SU-DHL-6 (cell line): ENCODE measurements around the gene ZNF519.
"Not testable (repeated sequence)": the region's sequence is repeated elsewhere in the genome, so short reads cannot be mapped to it uniquely, and the experiment has no call there.

ENCODE experiments used
- H2AFZ ChIP-seq: fragments of 200-600 bp; sonication (generic); 2 replicates; pipeline ENCODE4 v1.6.1; 2014; ENCODE audit warnings: low read depth, mild to moderate bottlenecking, moderate library complexity, mixed read lengths, antibody characterized with exemption, low read length; ENCODE audit not compliant: severe bottlenecking
- H3F3A ChIP-seq: fragments of 200-600 bp; shearing (Covaris generic); 2 replicates; pipeline ENCODE4 v1.6.0; 2016; ENCODE audit warnings: antibody characterized with exemption, mild to moderate bottlenecking; ENCODE audit not compliant: insufficient read depth
- H3K27ac ChIP-seq: fragments of 200-600 bp; sonication (generic); 2 replicates; pipeline ENCODE4 v1.5.1; 2016; ENCODE audit warnings: low read depth, mild to moderate bottlenecking, low read length, moderate library complexity, mixed read lengths
- H3K27me3 ChIP-seq: fragments of 200-600 bp; sonication (generic), shearing (Covaris generic); 2 replicates; pipeline ENCODE4 v1.6.0; 2014; ENCODE audit warnings: mild to moderate bottlenecking, low read length
- H3K36me3 ChIP-seq: fragments of 200-600 bp; sonication (generic); 2 replicates; pipeline ENCODE4 v1.6.1; 2014; ENCODE audit warnings: mild to moderate bottlenecking, low read length, mixed read lengths
- H3K4me2 ChIP-seq: fragments of 300-600, 200-600 bp; shearing (Covaris generic), sonication (generic); 2 replicates; pipeline ENCODE4 v1.6.0; 2014; ENCODE audit warnings: low read length, low read depth, mild to moderate bottlenecking; ENCODE audit not compliant: poor library complexity, severe bottlenecking
- H3K4me3 ChIP-seq: fragments of 200-600 bp; sonication (generic); 2 replicates; pipeline ENCODE4 v1.5.1; 2014; ENCODE audit warnings: antibody characterized with exemption, low read length, mild to moderate bottlenecking, mixed read lengths; ENCODE audit not compliant: insufficient read depth, poor library complexity, severe bottlenecking
- H3K79me2 ChIP-seq: fragments of 200-600 bp; sonication (generic); 2 replicates; pipeline ENCODE4 v1.6.1; 2014; ENCODE audit warnings: mild to moderate bottlenecking, low read length, moderate library complexity; ENCODE audit not compliant: insufficient read depth
- H3K9ac ChIP-seq: fragments of 200-600 bp; sonication (generic); 2 replicates; pipeline ENCODE4 v1.7.0; 2014; ENCODE audit warnings: mild to moderate bottlenecking, low read length
- H3K9me2 ChIP-seq: fragments of 200-600 bp; sonication (generic); replicated peaks from 2 replicates; pipeline ENCODE4 v1.6.1; 2014; ENCODE audit warnings: low read length; ENCODE audit not compliant: insufficient read depth
- H3K9me3 ChIP-seq: fragments of 200-600 bp; sonication (generic); 2 replicates; pipeline ENCODE4 v1.6.1; 2014; ENCODE audit warnings: low read length, mixed read lengths; ENCODE audit not compliant: insufficient read depth
- H4K20me1 ChIP-seq: fragments of 200-600 bp; sonication (generic); 2 replicates; pipeline ENCODE4 v1.6.1; 2014; ENCODE audit warnings: low read depth, mild to moderate bottlenecking, antibody characterized with exemption, low read length, moderate library complexity, mixed read lengths
- CTCF ChIP-seq: fragments of 200-600 bp; sonication (generic); IDR thresholded peaks from one replicate; pipeline ENCODE4 v1.5.1; 2017; ENCODE audit warnings: antibody characterized with exemption, mild to moderate bottlenecking, low read length, moderate library complexity; ENCODE audit not compliant: insufficient read depth, poor library complexity, severe bottlenecking
- EZH2phosphoT487 ChIP-seq: fragments of 200-600 bp; sonication (generic), shearing (Covaris generic); conservative IDR thresholded peaks from 2 replicates; pipeline ENCODE4 v1.6.1; 2018; ENCODE audit warnings: mild to moderate bottlenecking, antibody characterized with exemption, low read length, moderate library complexity, mixed read lengths

ZNF519 gene

GRCh38 chr18:14132271-14132700 is at the start of gene ZNF519:
Gene ZNF519 (minus strand): TSS chr18:14132435. CDS start chr18:14132277, 158 bp downstream.
- Histone ChIP-seq H2AFZ (peak within 1 kb of the TSS; percentile 48), H3K27ac (peak within 1 kb of the TSS; percentile 51; the same call in 1 of the 2 replicates), H3K79me2 (peaks cover 38% of the 10 kb centered on the region), H3K9ac (peak within 1 kb of the TSS; percentile 65), H3K4me3 (peak within 1 kb of the TSS; percentile 63), H3K4me2 (peak within 1 kb of the TSS; percentile 71)
- not testable (repeated sequence) for H4K20me1 ChIP-seq, H3F3A ChIP-seq, H3K9me2 ChIP-seq, H3K9me3 ChIP-seq, H3K27me3 ChIP-seq, H3K36me3 ChIP-seq

- H2AFZ ChIP-seq, result no peak overlapping the region
- no peaks in the 10 kb centered on the region for H3K27me3 ChIP-seq
- H3K4me3 ChIP-seq, result no peak overlapping the region
- H3K9me3 ChIP-seq, result no peaks in the 10 kb centered on the region
- H3K36me3 ChIP-seq, result no peaks in the 10 kb centered on the region
- H3K79me2 ChIP-seq, result no peaks in the 10 kb centered on the region
- H3K27ac ChIP-seq, result no peak overlapping the region
- no peaks in the 10 kb centered on the region for H4K20me1 ChIP-seq
- H3K9me2 ChIP-seq, result no peaks in the 10 kb centered on the region
- no peak for TF ChIP-seq CTCF
- TF ChIP-seq EZH2phosphoT487, result no peak
- no peak overlapping the region for H3K4me2 ChIP-seq
- no peak overlapping the region for H3K9ac ChIP-seq
- H3F3A ChIP-seq, result no peaks in the 10 kb centered on the region
These were observed 47.1 kb upstream of the ZNF519 start for GRCh38 chr18:14179306-14179705.

GRCh38 chr18:14178321-14179196 is 46.3 kb upstream of the ZNF519 start:
- not testable (repeated sequence) for H3K4me2 ChIP-seq, H3K27ac ChIP-seq, H3K4me3 ChIP-seq

GRCh38 chr18:14177540-14178320 is 45.5 kb upstream of the ZNF519 start:
- not testable (repeated sequence) for H3K27ac ChIP-seq, H3K36me3 ChIP-seq, H4K20me1 ChIP-seq, H3K9me3 ChIP-seq, H3K9ac ChIP-seq, H3K79me2 ChIP-seq, H3F3A ChIP-seq, H3K4me2 ChIP-seq, H2AFZ ChIP-seq, H3K9me2 ChIP-seq, H3K4me3 ChIP-seq, H3K27me3 ChIP-seq

More at GRCh38 chr18:14178321-14179196, 46.3 kb upstream of the ZNF519 start:
- not testable (repeated sequence) for H2AFZ ChIP-seq, H4K20me1 ChIP-seq, H3K9me2 ChIP-seq, H3K9me3 ChIP-seq, H3K79me2 ChIP-seq, H3F3A ChIP-seq, H3K9ac ChIP-seq, H3K27me3 ChIP-seq, H3K36me3 ChIP-seq

- H3K27ac ChIP-seq, H3K4me3 ChIP-seq, H3K9me2 ChIP-seq, H3F3A ChIP-seq, H3K79me2 ChIP-seq, H3K9ac ChIP-seq, H3K9me3 ChIP-seq, H3K27me3 ChIP-seq, H4K20me1 ChIP-seq, H2AFZ ChIP-seq, H3K36me3 ChIP-seq, H3K4me2 ChIP-seq: not testable (repeated sequence)
These were observed 43.2 kb upstream of the ZNF519 start for GRCh38 chr18:14175404-14175803.
